H1 (cell line): ENCODE results near the gene OR9A4. TPM values are rescaled to one million over a fixed set of nuclear protein-coding genes. Genes with fewer than 3 reads are reported as not detected.

Source experiments
- CTCF ChIA-PET: fragments of 300-600 bp; sonication (Branson Sonifier 250); formaldehyde crosslinking; loops from one replicate; lab custom pipeline; 2021; ENCODE audit not compliant: partially characterized antibody; lab: Charles Lee
- POLR2A ChIA-PET: fragments of 300-600 bp; sonication (Branson Sonifier 250); formaldehyde crosslinking; loops from one replicate; lab custom pipeline; 2021; ENCODE audit warnings: inconsistent platforms; ENCODE audit not compliant: partially characterized antibody; lab: Charles Lee
- DNase-seq, 2 experiments: peaks; one replicate each; pipeline versions ENCODE4 v3.0.0 to v3.0.0-alpha.2; 2010 to 2022; ENCODE audit warnings: low spot score in 2 of 2, low read depth in 1 of 2, mixed read lengths in 1 of 2
- FAIRE-seq: peaks from 2 replicates; lab custom pipeline; 2011; peaks lifted over from hg19 to GRCh38; lab: Jason Lieb, UNC
- H2AFZ ChIP-seq: 2 replicates; pipeline ENCODE4 v1.8.1; 2012; ENCODE audit warnings: low read length, inconsistent platforms
- H2AK5ac ChIP-seq: 2 replicates; pipeline ENCODE4 v1.6.1; 2013; ENCODE audit warnings: low read depth, low read length
- H2BK120ac ChIP-seq: replicated peaks from 2 replicates; pipeline ENCODE3; 2013; ENCODE audit warnings: low read depth, low read length, inconsistent platforms
- H2BK12ac ChIP-seq: 2 replicates; pipeline ENCODE4 v1.6.1; 2013; ENCODE audit warnings: low read depth, low read length
- H2BK15ac ChIP-seq: 2 replicates; pipeline ENCODE4 v1.6.1; 2013; ENCODE audit warnings: low read length
- H2BK20ac ChIP-seq: 2 replicates; pipeline ENCODE4 v1.6.1; 2013; ENCODE audit warnings: low read length
- H2BK5ac ChIP-seq: 2 replicates; pipeline ENCODE4 v1.6.1; 2013; ENCODE audit warnings: low read depth, low read length
- H3K14ac ChIP-seq: 2 replicates; pipeline ENCODE4 v1.6.1; 2013; ENCODE audit warnings: inconsistent platforms; ENCODE audit not compliant: insufficient read length
- H3K18ac ChIP-seq: 2 replicates; pipeline ENCODE4 v1.6.1; 2013; ENCODE audit warnings: low read length; ENCODE audit errors: extremely low read depth
- H3K23ac ChIP-seq: 2 replicates; pipeline ENCODE4 v1.6.1; 2013; ENCODE audit warnings: inconsistent platforms; ENCODE audit not compliant: insufficient read length
- H3K23me2 ChIP-seq: 2 replicates; pipeline ENCODE4 v1.6.1; 2013; ENCODE audit warnings: low read depth, low read length
- H3K27ac ChIP-seq: 2 replicates; pipeline ENCODE4 v1.6.1; 2011; ENCODE audit warnings: low read depth, low read length, inconsistent platforms
- H3K27me3 ChIP-seq, 4 experiments: replicated peaks in 1 of 4; 1 replicate in 1 of 4; 2 replicates in 3 of 4; pipeline versions ENCODE4 v1.6.1 to v1.8.1; 2011 to 2013; ENCODE audit warnings: low read length in 3 of 4, mild to moderate bottlenecking in 3 of 4, inconsistent platforms in 2 of 4, mixed read lengths in 2 of 4, moderate library complexity in 1 of 4; ENCODE audit not compliant: control insufficient read depth in 3 of 4, insufficient read depth in 3 of 4; ENCODE audit errors: extremely low read depth in 1 of 4
- H3K36me3 ChIP-seq, 4 experiments: 2 replicates each; pipeline versions ENCODE4 v1.6.1 to v1.8.1; 2011 to 2013; ENCODE audit warnings: mild to moderate bottlenecking in 4 of 4, low read length in 3 of 4, moderate library complexity in 2 of 4, control low read depth in 1 of 4, inconsistent platforms in 1 of 4; ENCODE audit not compliant: insufficient read depth in 4 of 4, control insufficient read depth in 2 of 4
- H3K4ac ChIP-seq: replicated peaks from 2 replicates; pipeline ENCODE3; 2013; ENCODE audit warnings: low read length, low read depth, mixed read lengths, inconsistent platforms; ENCODE audit not compliant: insufficient read length
- H3K4me1 ChIP-seq, 4 experiments: replicated peaks in 1 of 4; 1 replicate in 1 of 4; 2 replicates in 3 of 4; pipeline versions ENCODE4 v1.6.1 to v1.8.1; 2011 to 2013; ENCODE audit warnings: low read length in 3 of 4, inconsistent platforms in 2 of 4, mixed read lengths in 1 of 4; ENCODE audit not compliant: insufficient read depth in 4 of 4, control insufficient read depth in 3 of 4
- H3K4me2 ChIP-seq, 2 experiments: 2 replicates each; pipeline versions ENCODE4 v1.6.1 to v1.8.1; 2011 to 2013; ENCODE audit warnings: low read depth in 2 of 2, low read length in 2 of 2, control low read depth in 1 of 2, inconsistent platforms in 1 of 2, mild to moderate bottlenecking in 1 of 2; ENCODE audit not compliant: insufficient read depth in 1 of 2
- H3K4me3 ChIP-seq, 4 experiments: fragments of 200-600, 300-600 bp in 1 of 4; sonication (generic), shearing (Covaris generic), sonication (Bioruptor Twin) in 1 of 4; 2 replicates each; pipeline versions ENCODE4 v1.5.1 to v1.8.1; 2011 to 2016; ENCODE audit warnings: low read length in 4 of 4, low read depth in 3 of 4, control low read depth in 2 of 4, inconsistent platforms in 2 of 4, mild to moderate bottlenecking in 2 of 4, mixed read lengths in 1 of 4, moderate library complexity in 1 of 4; ENCODE audit not compliant: insufficient read depth in 2 of 4; ENCODE audit errors: extremely low read depth in 1 of 4
- H3K56ac ChIP-seq: replicated peaks from 2 replicates; pipeline ENCODE3; 2013; ENCODE audit warnings: low read depth, mild to moderate bottlenecking, mixed read lengths, low read length, inconsistent platforms; ENCODE audit not compliant: insufficient read length
- H3K79me1 ChIP-seq: 2 replicates; pipeline ENCODE4 v1.6.1; 2013; ENCODE audit warnings: low read depth, low read length, control low read depth
- H3K79me2 ChIP-seq, 2 experiments: 2 replicates each; pipeline versions ENCODE4 v1.6.1 to v1.8.1; 2012 to 2013; ENCODE audit warnings: low read length in 2 of 2, mild to moderate bottlenecking in 2 of 2, inconsistent platforms in 1 of 2; ENCODE audit not compliant: insufficient read depth in 2 of 2, control insufficient read depth in 1 of 2
- H3K9ac ChIP-seq, 4 experiments: replicated peaks in 1 of 4; 1 replicate in 1 of 4; 2 replicates in 3 of 4; pipeline versions ENCODE4 v1.6.1 to v1.8.1; 2011 to 2013; ENCODE audit warnings: low read depth in 3 of 4, low read length in 3 of 4, control low read depth in 2 of 4, mild to moderate bottlenecking in 2 of 4, moderate library complexity in 2 of 4, inconsistent platforms in 1 of 4; ENCODE audit errors: extremely low read depth in 1 of 4
- H3K9me3 ChIP-seq, 2 experiments: 2 replicates each; pipeline versions ENCODE4 v1.6.1 to v1.8.1; 2012 to 2013; ENCODE audit warnings: mild to moderate bottlenecking in 2 of 2, moderate library complexity in 2 of 2, control low read depth in 1 of 2, inconsistent platforms in 1 of 2, low read depth in 1 of 2, low read length in 1 of 2, mixed read lengths in 1 of 2; ENCODE audit not compliant: insufficient read depth in 2 of 2
- H4K20me1 ChIP-seq, 2 experiments: replicated peaks in 1 of 2; 2 replicates each; pipeline versions ENCODE3 to v1.8.1; 2011 to 2013; ENCODE audit warnings: inconsistent platforms in 2 of 2, low read length in 2 of 2, mild to moderate bottlenecking in 1 of 2; ENCODE audit not compliant: insufficient read depth in 2 of 2, control insufficient read depth in 1 of 2
- H4K5ac ChIP-seq: 2 replicates; pipeline ENCODE4 v1.6.1; 2013; ENCODE audit warnings: low read length, low read depth, mixed read lengths, inconsistent platforms; ENCODE audit not compliant: insufficient read length
- H4K8ac ChIP-seq: 2 replicates; pipeline ENCODE4 v1.8.0; 2013; ENCODE audit warnings: mild to moderate bottlenecking, moderate library complexity, low read length, inconsistent platforms; ENCODE audit not compliant: insufficient read depth; ENCODE audit errors: extremely low read depth
- H4K91ac ChIP-seq: replicated peaks from 2 replicates; pipeline ENCODE3; 2013; ENCODE audit warnings: low read length, mixed read lengths, inconsistent platforms; ENCODE audit not compliant: insufficient read length
- ATF3 ChIP-seq: IDR thresholded peaks from 2 replicates; pipeline ENCODE4 v1.6.1; 2011; ENCODE audit warnings: low read depth, mild to moderate bottlenecking, low read length; ENCODE audit not compliant: insufficient read depth
- CEBPB ChIP-seq: IDR thresholded peaks from 2 replicates; pipeline ENCODE4 v1.6.1; 2012; ENCODE audit warnings: low read depth, low read length
- CTBP2 ChIP-seq: IDR thresholded peaks from 2 replicates; pipeline ENCODE4 v1.7.0; 2011; ENCODE audit warnings: borderline replicate concordance, mild to moderate bottlenecking, moderate library complexity, mixed read lengths, low read length; ENCODE audit not compliant: insufficient read depth, insufficient read length
- KDM1A ChIP-seq: fragments of 200-600, 300-600 bp; sonication (generic); IDR thresholded peaks from 2 replicates; pipeline ENCODE4 v1.7.1; 2016; ENCODE audit warnings: mild to moderate bottlenecking, low read length, borderline replicate concordance
- SIN3A ChIP-seq, 2 experiments: IDR thresholded peaks in 1 of 2; conservative IDR thresholded peaks in 1 of 2; 2 replicates each; pipeline ENCODE4 v1.6.1; 2011 to 2012; ENCODE audit warnings: low read length in 2 of 2, improper control_type of control experiment in 1 of 2, low read depth in 1 of 2, mild to moderate bottlenecking in 1 of 2
- TAF1 ChIP-seq: IDR thresholded peaks from 2 replicates; pipeline ENCODE4 v1.6.1; 2011; ENCODE audit warnings: mild to moderate bottlenecking, low read depth, low read length
- TAF7 ChIP-seq: optimal IDR thresholded peaks from 2 replicates; pipeline ENCODE3; 2011; ENCODE audit warnings: low read depth, mild to moderate bottlenecking, inconsistent platforms, low read length, moderate library complexity, borderline replicate concordance
- WGBS, 2 experiments: shearing (Covaris generic) in 1 of 2; methylation state at CpG; one replicate each; pipeline versions ENCODE4 v1.1.6 to v1.1.7; 2013 to 2015; ENCODE audit warnings: low lambda C conversion rate in 2 of 2, mixed read lengths in 2 of 2, inconsistent platforms in 1 of 2, low coverage in 1 of 2, missing lambda C conversion rate in 1 of 2; ENCODE audit not compliant: insufficient replicate concordance in 2 of 2, insufficient coverage in 1 of 2, insufficient read length in 1 of 2; ENCODE audit errors: extremely low coverage in 1 of 2, missing lambda C conversion rate in 1 of 2; 5-methylcytosine and 5-hydroxymethylcytosine counted together
- polyA plus RNA-seq, 7 experiments: library from polyadenylated mRNA; depleted of rRNA in 3 of 7; stranded (reverse) in 5 of 7; unstranded in 2 of 7; fragments of >200 nt in 5 of 7; fragments of 200-250 nt in 2 of 7; gene quantifications; 1 replicate in 5 of 7; 2 replicates in 1 of 7; 4 replicates in 1 of 7; pipeline versions ENCODE4 v1.2.1 to v1.2.3, GENCODE V29; 2011 to 2013; ENCODE audit warnings: missing spikeins in 2 of 7, mixed read lengths in 2 of 7
- total RNA-seq: library from RNA; stranded (reverse); fragmentation: NEBNext Ultra II Directional; extraction: Animal tissue kit (Norgen Biotek cat#: 25700); gene quantifications from 2 replicates; pipeline ENCODE4 v1.2.1, GENCODE V29; 2021

OR9A4 gene
- total and polyA plus RNA-seq, 2 of the 8 experiments (the other 6 are each of a cell fraction or from before 2014, with no cell fraction given), result not detected

GRCh38 chr7:141941075-141941474, 24.9 kb downstream of the OR9A4 start:
- no peak overlapping the region for H2BK15ac ChIP-seq
- no peak overlapping the region for H4K5ac ChIP-seq
- no peak overlapping the region for H3K9ac ChIP-seq
- H3K18ac ChIP-seq, result no peak overlapping the region
- H2BK20ac ChIP-seq, result no peak overlapping the region
- DNase-seq (no peak), FAIRE-seq (no peak)
- H3K36me3 ChIP-seq, result no peaks in the 10 kb centered on the region
- CTCF ChIA-PET, result no interaction called here
- 90% methylated on average over 3 of the region's 3 CpGs; no CpG with 5 or more reads in 1 of the 2 experiments for WGBS, 2 experiments
- no peak overlapping the region for H2AFZ ChIP-seq
- no peaks in the 10 kb centered on the region for H3K79me1 ChIP-seq
- no peaks in the 10 kb centered on the region for H3K9me3 ChIP-seq
- H3K4me2 ChIP-seq, result no peak overlapping the region
- H3K4ac ChIP-seq, result no peak overlapping the region
- no peak overlapping the region for H3K14ac ChIP-seq
- H4K8ac ChIP-seq, result no peak overlapping the region
- no peak overlapping the region for H3K56ac ChIP-seq
- no peak for TF ChIP-seq SIN3A (conservative IDR thresholded peaks at IDR 0.05 in 1 of 2, IDR thresholded peaks at IDR 0.05 in 1 of 2; ENCODE audit: low read depth in 1 of 2, low read length in 2 of 2)
- TF ChIP-seq TAF1, result no peak
- no peak for TF ChIP-seq CTBP2
- no peak for TF ChIP-seq KDM1A
- TF ChIP-seq CEBPB, result no peak
- TF ChIP-seq ATF3, result no peak
- no peak for TF ChIP-seq TAF7
- POLR2A ChIA-PET, result no interaction called here
- H3K23me2 ChIP-seq, result no peaks in the 10 kb centered on the region
- H2BK120ac ChIP-seq, result no peak overlapping the region
- H4K20me1 ChIP-seq, result no peaks in the 10 kb centered on the region
- no peaks in the 10 kb centered on the region for H3K4me1 ChIP-seq
- no peaks in the 10 kb centered on the region for H3K27me3 ChIP-seq
- H3K4me3 ChIP-seq, result no peak overlapping the region
- H2BK5ac ChIP-seq, result no peak overlapping the region
- H2AK5ac ChIP-seq, result no peak overlapping the region
- H3K23ac ChIP-seq, result no peak overlapping the region
- no peak overlapping the region for H2BK12ac ChIP-seq
- H4K91ac ChIP-seq, result no peak overlapping the region
- H3K79me2 ChIP-seq, result no peaks in the 10 kb centered on the region
- no peak overlapping the region for H3K27ac ChIP-seq
